Transverse colon (tissue), 4 donors: ENCODE results near the gene SLC38A3.

Source experiments
- CTCF ChIP-seq, 5 experiments: fragments of 200-600 bp in 3 of 5; fragments of 450-650 bp in 2 of 5; sonication (generic) in 3 of 5; IDR thresholded peaks; 1 replicate in 2 of 5; 2 replicates in 3 of 5; pipeline ENCODE4 v1.5.1; 2016 to 2017; ENCODE audit warnings: antibody characterized with exemption in 5 of 5, inconsistent platforms in 3 of 5, mild to moderate bottlenecking in 2 of 5, moderate library complexity in 1 of 5
- POLR2A ChIP-seq: fragments of 450-650 bp; IDR thresholded peaks from one replicate; pipeline ENCODE4 v1.6.1; 2016; ENCODE audit warnings: antibody characterized with exemption, mild to moderate bottlenecking, moderate library complexity
- POLR2AphosphoS5 ChIP-seq, 3 donors: sonication (generic); formaldehyde crosslinking; IDR thresholded peaks; one replicate each; pipeline ENCODE4 v1.6.1; 2016; ENCODE audit warnings: antibody characterized with exemption in 3 of 3

GRCh38 chr3:50222169-50222528 lies 17.1 kb downstream of the SLC38A3 start:
- TF ChIP-seq CTCF (IDR thresholded peaks at IDR 0.05) (no peak), POLR2A (no peak), POLR2AphosphoS5 (IDR thresholded peaks at IDR 0.05) (no peak)
